DMS 273 treated with DMSO at 0.1 percent for 48 hours (cell line): ENCODE data around the gene ARMC10.
"Not testable (repeated sequence)": the region's sequence is repeated elsewhere in the genome, so short reads cannot be mapped to it uniquely, and the experiment has no call there.

Source experiments
- DNase-seq: peaks from one replicate; lab custom pipeline; 2025; lab: John Stamatoyannopoulos, UW

ARMC10 gene

GRCh38 chr7:103078226-103078625, 3.3 kb downstream of the ARMC10 start:
- not testable (repeated sequence) for DNase-seq

DNA sequence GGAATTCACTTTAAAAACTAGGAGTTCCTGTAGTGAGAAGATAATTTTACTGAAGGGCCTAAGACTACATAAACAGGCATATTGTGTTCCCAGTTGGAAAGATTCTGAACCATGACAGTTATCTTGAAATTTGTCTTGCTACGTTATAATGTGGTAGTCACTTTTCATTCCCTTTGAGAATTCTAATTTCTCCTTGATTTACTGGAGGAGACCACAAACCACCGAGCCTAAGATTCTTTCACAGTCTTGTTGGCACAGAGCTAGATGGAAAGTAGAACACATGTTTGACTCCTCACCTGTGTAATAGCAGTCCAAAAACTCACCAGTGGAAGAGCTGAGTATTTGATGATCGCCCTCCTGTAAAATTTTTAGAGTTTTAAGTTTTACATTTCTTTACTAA, 4.9 kb downstream of the ARMC10 start:
- no peak for DNase-seq

DNA sequence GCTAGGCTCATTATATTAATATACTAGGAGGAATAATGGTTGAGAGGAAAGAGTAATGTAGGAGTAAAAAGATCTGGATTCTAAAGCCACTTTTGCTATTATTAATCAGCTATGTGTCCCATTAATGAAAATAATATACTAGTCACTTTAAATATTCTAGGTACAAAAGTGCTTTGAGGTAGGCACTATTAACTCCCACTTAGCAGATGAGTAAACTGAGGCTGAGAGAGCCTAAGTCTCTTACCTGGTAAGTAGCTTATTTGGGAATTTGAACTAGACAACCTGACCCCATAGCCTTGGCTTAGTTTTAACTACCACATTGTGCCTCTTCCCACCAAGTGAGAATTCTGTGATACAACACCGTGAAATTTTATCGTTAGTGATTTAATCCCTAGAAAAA, 6.0 kb downstream of the ARMC10 start:
- DNase-seq = no peak

- no peak for DNase-seq
Observed at GRCh38 chr7:103082497-103082896, 7.6 kb downstream of the ARMC10 start.

- no peak for DNase-seq
Observed at GRCh38 chr7:103083210-103083609, 8.3 kb downstream of the ARMC10 start.

- not testable (repeated sequence) for DNase-seq
Observed at GRCh38 chr7:103092321-103092720, 17.4 kb downstream of the ARMC10 start.

GRCh38 chr7:103093429-103093828, 18.5 kb downstream of the ARMC10 start:
- no peak for DNase-seq

DNA sequence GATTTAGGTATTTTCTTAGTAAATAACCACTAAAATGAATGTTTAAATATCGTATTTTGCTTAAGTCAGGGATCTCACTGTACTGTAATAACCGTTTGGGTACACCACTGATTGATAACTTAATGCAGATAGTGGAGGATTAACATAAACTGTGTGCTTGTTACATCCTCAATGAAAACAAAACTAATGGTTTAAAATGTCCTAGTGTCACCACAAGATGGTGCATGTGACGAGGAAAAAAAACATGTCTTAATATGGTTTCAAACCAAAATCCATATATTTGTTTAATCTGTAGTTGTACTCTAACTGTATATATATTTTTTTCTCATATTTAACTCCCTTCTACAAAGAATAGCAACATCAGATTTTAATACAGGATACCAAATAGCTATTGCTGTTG, 19.2 kb downstream of the ARMC10 start:
- DNase-seq = no peak

DNA sequence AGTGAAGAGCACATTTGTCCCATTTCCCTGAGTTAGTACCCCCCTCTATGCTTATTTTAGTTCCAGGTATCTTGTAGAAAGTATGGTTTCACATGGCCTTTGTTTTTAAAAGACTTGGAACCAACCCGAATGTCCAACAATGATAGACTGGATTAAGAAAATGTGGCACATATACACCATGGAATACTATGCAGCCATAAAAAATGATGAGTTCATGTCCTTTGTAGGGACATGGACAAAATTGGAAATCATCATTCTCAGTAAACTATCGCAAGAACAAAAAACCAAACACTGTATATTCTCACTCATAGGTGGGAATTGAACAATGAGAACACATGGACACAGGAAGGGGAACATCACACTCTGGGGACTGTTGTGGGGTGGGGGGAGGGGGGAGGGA, 20.6 kb downstream of the ARMC10 start:
- DNase-seq = not testable (repeated sequence)

GRCh38 chr7:103097041-103097440, 22.1 kb downstream of the ARMC10 start:
- no peak for DNase-seq

DNA sequence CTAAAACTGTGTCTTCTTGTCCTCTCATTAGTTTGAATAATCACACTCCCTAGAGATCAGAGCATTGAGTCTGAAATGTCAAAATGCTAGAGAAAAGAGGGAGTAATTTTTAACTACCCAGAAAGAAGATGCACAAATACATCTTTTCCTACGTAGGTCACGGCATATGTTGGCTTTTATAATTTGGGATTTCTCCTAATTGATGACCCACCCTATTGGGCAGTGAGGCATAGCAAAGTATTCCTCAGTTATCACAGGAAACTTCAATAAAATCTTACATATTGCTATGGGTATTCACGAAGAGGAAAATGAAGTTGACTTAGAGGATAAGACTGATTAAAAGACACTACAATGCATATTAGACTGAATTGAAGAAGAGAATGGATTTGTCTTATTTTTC, 25.4 kb downstream of the ARMC10 start:
- no peak for DNase-seq

DNA sequence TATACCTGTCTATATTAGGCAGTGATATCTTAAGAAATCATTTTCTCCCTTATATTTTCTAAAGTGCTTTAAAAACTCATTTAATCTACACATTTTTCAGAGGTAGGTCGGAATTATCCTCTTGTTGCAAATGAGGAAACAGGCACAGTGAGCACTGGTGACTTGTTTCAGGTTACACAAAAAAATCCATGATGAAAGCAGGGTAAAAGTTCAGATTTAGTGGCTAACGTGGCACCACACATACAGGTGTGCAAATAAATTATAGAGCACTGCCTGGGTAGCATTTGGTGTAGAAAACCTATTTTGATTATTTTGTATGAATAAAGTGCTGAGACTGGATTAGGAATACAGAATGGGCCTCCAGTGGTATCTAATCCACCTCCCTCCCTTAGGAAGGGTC, 26.6 kb downstream of the ARMC10 start:
- DNase-seq = no peak

GRCh38 chr7:103106005-103106702, 31.2 kb downstream of the ARMC10 start:
- DNase-seq = no peak

DNA sequence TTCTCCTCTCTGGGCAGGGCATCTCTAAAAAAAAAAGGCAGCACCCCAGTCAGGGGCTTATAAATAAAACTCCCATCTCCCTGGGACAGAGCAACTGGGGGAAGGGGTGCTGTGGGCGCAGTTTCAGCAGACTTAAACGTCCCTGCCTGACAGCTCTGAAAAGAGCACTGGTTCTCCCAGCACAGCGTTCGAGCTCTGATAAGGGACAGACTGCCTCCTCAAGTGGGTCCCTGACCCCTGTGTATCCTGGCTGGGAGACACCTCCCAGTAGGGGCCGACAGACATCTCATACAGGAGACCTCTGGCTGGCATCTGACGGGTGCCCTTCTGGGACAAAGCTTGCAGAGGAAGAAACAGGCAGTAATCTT, 31.7 kb downstream of the ARMC10 start:
- not testable (repeated sequence) for DNase-seq

- no peak for DNase-seq
Observed at GRCh38 chr7:103113164-103113563, 38.2 kb downstream of the ARMC10 start.

DNA sequence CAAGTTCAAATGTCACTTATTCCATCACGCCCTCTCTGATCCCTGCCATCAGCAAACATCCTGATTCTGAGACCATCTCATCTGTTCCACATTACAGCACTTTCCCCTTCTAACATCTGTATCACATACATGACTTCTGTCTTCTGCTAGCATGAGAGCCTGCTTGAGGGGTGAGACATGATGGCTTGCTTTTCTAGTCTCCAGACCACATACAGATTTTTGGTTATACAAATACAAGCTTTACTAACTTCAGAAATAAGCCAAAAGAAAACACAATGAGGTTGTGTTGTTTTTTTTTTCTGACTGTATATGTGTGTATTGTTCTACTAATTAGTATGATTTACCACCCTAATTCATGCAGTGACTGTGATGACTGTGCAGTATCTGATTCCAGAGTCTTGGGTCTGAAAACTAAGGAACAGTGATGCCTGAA, 39.7 kb downstream of the ARMC10 start:
- no peak for DNase-seq

DNA sequence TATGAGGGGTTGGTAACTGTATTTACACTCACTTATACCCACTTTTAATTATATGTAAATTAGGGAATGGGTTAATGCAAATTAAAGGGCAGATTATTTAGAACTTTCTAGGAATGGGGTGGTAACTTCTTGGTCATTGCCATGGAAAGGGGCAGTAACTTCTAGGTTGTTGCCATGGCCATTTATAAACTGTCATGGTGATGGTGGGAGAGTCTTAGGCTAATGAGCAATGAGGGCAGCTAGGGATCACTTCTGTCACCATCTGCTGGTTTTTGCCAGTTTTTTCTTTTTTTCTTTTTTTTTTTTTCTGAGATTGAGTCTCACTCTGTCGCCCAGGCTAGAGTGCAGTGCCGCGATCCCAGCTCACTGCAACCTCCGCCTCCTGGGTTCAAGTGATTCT, 40.8 kb downstream of the ARMC10 start:
- no peak for DNase-seq

GRCh38 chr7:103116511-103116910, 41.6 kb downstream of the ARMC10 start:
- no peak for DNase-seq

DNA sequence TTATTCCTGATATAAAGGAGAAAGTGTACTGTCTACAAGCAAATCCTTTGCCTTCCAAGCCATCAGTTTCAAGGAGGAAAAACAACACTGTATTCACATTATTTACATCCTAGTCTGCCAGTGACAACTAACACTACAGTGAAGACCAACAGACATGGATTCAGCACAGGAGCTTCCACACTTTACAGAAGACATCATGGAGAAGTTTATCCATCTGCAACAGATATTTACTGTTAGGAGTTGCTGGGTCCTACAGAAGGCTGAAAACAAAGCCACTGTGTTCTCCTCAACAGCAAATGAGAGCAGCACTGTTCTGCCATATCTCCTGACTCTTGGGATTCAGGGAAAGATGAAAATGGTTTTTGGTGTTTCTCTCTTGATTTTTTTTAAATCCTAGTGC, 42.1 kb downstream of the ARMC10 start:
- no peak for DNase-seq

DNA sequence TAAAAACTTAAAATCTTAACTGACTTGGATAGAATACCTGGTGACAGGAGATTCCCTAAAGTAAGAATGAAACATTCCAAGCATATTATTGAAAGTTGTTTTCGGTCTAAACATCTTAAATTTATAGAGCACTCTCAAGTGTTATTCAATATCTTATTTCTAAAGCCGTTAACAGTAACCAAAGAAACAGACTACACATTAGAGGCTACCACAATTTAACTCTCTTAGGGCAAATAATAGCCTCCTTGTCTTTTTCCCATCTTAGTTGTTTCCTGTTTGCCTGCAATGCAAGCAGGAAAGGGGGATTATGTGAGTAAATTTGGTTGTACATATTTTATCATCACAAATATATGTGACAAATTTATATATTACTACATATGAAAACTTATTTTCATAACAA, 42.5 kb downstream of the ARMC10 start:
- DNase-seq = no peak

- DNase-seq = no peak
Observed at GRCh38 chr7:103119791-103120291, 44.9 kb downstream of the ARMC10 start.

DNA sequence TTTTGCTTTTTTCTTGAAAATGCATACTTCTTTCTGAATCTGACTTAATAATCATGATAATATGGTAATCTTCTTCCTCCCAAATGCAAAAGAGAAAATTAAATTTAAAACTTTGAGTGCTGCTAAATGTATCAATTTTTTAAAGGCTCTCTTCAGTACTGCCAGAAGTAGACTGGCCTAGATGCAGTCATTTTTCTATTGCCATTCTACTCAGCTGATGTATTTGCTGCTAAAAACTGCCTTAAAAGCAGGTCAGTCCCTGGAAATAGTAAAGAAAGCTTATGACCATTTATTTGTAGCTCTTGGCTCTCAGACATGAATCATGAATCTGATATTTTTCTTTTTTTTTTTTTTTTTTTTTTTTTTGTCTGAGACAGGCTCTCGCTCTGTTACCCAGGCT, 45.4 kb downstream of the ARMC10 start:
- DNase-seq = no peak

DNA sequence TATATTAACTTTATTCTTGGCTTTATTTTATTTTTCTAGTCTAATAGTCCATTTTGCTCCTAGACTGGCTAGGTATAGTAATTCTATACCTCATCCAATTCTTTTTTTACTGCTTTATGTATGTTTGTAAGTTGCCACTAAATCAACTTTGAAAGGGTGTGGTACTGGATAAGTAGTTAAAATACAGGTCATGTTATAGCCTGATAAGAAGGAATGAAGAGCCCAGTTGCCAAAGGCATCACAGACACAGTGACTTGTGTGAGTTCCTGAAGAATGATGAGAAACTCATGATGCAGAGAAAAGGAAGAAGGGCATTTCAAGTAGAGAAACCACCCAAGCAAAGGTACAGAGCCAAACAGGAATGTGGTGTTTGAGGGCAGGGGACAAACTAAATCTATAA, 46.7 kb downstream of the ARMC10 start:
- no peak for DNase-seq

DNA sequence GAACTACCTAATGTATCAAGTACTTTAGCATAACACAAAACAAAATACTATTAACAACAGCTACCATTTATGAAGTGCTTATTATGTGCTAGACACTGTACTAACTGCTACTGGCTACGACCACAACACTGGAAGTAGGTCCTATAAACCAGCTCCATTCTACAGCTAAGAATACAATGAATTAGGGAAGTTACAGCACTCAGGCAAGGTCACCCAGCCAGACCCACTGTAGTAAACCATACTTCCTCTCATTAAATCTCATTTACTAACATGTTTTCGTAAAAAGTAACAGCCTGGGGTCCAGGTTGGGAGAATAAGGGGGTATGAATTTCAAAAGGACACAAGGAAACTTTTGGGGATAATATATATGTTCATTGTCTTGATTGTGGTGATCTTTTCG, 48.6 kb downstream of the ARMC10 start:
- no peak for DNase-seq
